GM19467 (cell line): Measurements from ENCODE around the gene NEUROD6.

Source experiments
- ATAC-seq: cut with Tn5 transposase; IDR thresholded peaks from one replicate; pipeline ENCODE4 v1.9.1; 2021; ENCODE audit warnings: mild to moderate bottlenecking, moderate library complexity; ENCODE audit not compliant: unreplicated experiment

NEUROD6 gene

DNA sequence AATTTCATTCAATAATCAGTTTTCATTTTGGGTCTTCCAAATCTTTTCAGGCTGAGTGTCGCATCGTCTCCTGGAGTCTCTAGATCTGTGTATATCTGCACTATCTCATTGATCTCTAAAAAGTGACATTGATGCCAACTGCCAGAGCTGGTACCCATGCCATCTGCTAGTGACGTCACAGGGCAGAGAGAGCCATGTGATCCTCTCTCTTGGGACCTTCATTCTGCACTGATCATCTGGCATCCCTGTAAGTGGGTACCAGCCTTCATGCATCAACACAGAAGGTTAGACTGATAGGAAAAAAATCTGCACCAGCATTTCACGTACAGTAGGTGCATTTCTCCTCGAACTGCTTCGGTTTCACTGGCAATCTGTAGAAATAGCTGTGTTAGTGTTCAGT lies at the start of gene NEUROD6:
TSS of gene NEUROD6 (minus strand) at position 124 of the 400 bp plus-strand sequence. CDS start 1,458 bp downstream, outside the sequence.
- ATAC-seq = no peak

DNA sequence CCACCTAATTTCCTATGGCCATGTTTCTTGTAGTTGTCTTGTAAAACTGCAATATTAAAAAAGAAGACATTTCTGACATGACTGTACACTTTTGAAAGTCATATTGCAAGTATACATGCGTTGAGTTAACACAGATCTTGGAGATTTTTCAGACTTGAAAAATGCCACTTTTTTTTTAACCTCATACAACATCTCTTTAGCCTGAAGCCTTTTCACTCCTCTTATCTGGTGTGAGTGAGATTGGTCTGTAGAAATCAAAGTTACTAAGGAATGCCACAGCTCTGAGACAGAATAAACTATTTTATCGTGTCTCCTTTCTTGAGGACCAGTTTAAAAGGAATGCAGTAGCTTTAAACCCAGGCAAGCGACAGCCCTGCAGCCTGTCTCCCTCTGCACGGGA lies 43.9 kb upstream of the NEUROD6 start:
- no peak for ATAC-seq

DNA sequence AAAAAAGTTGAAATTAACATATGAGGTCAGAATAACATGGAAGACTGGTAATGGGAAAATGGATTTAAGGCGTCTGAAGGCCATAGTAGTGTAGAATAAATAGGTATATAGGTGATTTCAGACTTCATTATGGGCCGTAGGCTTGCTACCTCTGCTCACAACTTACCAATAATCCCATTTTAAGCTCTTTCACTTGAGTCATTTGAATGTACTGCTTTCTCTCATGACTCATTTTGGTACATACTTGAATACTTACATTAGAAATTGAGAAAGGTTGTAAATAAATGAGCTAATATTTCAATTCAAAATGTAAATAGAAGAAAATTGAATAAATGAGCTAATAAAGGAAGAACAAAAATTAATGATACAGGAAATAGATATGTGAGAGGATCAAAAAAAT lies 42.2 kb upstream of the NEUROD6 start:
- ATAC-seq = no peak

- peak; percentile 76 for ATAC-seq
These were observed 33.1 kb upstream of the NEUROD6 start for GRCh38 chr7:31373337-31374289.

DNA sequence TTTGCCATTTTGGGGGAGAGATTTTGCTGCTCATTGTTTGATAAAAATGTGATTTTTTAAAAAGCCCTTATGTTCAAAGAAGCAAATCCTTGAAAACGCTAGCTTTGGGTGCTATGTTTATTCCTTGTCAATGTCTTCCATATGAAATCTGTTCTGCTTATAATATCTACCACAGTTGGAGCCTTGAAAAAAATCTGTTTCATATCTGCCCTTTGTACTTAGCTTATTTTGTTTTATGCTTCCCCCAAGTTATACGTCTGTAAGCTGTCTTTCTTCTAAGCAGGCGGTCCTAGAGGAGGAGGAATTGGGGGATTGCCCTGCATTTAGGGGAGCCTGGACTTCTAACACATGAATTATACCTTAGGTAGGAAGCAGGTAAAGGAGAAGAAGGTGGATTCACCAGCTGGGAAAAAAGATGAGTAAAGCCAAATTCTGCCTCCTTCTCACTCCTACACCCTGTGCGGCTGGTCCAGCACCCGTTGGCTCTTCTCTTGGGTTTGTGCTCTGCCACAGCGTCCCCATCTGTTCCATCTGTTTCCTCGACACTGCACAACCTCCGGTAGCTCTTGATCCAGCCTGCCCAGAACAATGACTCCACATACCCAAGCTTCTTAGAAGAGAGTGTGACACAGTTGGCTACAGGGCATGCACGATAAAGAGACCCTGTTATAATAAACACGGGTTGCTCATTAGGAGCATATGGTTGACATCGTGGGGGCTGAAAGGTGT lies 31.9 kb upstream of the NEUROD6 start:
- no peak for ATAC-seq

DNA sequence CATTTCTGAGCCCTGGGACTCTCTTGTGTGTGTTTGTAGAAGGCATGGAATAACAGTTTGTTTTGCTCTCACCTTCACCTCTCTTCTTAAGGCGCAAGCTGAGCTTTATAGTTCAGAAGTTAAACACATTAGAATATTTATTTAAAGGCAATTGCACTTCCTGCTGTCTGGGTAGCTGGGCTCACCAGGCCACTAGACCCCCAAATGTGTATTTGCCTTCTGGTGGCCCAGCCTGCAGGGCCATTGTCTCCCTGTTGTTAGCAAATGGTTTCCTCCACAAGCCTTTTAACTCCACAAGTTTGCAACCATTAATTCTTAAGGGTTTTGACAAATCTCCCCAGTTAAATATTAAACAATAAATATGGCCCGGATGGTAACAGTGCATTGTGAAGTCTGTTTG lies 31.1 kb upstream of the NEUROD6 start:
- ATAC-seq = no peak

DNA sequence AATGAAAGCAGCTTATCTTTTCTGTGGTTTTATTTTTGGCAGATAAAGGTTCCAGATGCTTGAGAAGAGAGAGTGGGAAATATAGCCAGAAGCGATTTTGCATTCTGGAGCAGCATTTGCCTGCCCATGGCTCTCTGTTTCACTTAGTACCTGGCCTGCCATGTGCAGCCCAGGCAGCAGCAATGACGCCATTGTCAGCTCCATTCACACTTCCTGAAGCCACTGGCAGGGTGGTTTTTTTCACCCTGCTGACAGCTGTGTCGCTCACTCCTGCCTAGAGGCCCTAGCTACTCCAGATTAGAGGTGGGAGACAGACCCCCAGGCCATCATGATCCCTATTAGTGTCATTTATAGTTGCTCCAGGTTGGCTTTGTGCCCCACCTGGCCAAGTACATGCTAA lies 30.1 kb upstream of the NEUROD6 start:
- ATAC-seq = no peak

- ATAC-seq = no peak
These were observed 28.1 kb upstream of the NEUROD6 start for GRCh38 chr7:31368620-31369019.

- ATAC-seq = no peak
These were observed 23.0 kb upstream of the NEUROD6 start for GRCh38 chr7:31363496-31363895.

GRCh38 chr7:31363051-31363450 lies 22.5 kb upstream of the NEUROD6 start:
- ATAC-seq = no peak

GRCh38 chr7:31362401-31362800 lies 21.9 kb upstream of the NEUROD6 start:
- no peak for ATAC-seq

DNA sequence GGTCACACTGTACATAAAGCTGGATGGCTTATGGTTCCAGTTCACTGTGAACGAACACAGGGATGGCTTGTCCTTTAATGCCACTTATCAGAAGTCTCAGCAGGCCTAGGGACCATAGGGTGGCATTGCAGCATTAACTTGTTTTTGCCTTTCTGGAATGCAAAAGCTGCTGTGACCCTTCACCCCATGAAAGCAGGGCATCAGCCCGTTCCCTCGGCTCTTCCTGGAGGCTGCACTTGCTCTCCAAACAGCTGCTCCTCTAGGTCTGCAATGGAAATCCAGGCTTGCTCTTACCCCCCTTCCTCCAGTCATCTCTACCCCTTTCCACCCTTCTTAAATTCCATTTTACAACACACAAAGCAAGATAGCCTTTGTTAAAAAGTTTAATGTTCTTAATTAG lies 17.9 kb upstream of the NEUROD6 start:
- no peak for ATAC-seq

GRCh38 chr7:31345421-31345820 lies 4.9 kb upstream of the NEUROD6 start:
- no peak for ATAC-seq

- no peak for ATAC-seq
These were observed 3.2 kb upstream of the NEUROD6 start for GRCh38 chr7:31343516-31344305.

GRCh38 chr7:31341141-31341540 lies 615 bp upstream of the NEUROD6 start:
- no peak for ATAC-seq

- no peak for ATAC-seq
These were observed 475 bp downstream of the NEUROD6 start for GRCh38 chr7:31340051-31340450.

- ATAC-seq = no peak
These were observed 1.8 kb downstream of the NEUROD6 start for GRCh38 chr7:31338706-31339105.

DNA sequence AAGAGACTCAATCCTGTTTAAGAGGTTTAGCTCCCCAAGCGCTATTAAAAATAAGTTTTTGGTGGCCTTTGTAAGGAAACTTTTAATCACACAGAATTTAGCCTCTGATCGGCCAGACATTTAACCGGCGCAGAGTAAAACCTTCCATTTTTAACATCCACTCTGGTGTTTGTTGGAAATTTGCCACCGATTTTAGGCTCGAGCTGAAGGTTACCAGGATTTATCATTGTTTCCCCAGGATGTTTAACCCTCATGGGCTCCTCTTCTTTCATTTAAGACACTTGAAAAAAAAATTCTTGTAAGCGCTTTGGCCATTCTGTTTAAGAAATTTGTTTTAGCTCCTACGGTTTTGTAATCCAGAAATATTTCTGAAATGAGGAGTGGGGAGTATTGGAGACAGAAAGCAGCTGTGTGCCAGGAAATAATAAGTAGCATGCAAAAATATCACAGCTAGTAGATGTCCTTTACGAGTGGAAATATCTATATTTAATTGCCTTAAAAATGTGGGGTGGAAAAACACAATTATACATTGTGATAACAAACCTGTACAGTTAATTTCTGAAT lies 3.4 kb downstream of the NEUROD6 start:
- no peak for ATAC-seq

DNA sequence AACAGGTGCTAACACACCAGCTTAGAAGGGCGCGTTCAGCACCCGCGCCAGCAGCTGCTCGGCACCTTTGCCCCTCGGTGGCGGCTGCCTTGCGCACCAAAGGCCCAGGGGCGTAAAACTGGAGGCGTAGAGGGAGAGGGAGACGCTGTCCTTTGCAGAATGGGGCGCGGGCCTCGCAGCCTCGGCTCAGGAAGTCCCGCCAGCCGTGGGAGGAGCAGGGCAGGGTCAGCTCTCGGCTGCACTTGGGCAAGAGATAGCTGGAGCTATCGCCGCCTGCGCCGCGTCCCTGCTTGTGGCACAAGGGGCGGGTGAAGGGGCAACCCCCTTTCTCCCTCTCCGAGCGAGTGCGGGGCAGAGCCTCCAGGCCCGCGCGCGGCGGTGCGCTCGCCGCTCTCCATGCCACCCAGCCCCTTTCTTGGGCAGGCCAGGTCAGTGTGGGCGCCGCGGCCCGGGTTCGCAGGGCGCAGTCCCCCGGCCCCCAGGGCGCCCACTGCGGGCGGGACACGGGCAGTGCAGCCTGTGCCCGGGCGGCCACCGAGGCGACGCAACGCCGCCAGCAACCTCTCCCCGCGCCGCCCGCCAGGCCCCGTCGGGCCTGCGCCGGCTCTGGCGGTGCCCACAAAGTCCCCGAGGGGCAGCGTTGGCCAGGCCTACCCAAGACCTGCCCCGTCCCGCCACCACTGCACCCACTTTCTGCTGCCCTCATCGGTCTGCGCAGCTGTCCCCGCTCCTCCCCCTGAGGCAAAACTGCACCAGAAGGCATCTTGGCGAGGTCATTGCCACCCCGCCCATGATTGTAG lies 4.1 kb downstream of the NEUROD6 start:
- ATAC-seq = no peak

GRCh38 chr7:31335884-31336201 lies 4.7 kb downstream of the NEUROD6 start:
- no peak for ATAC-seq
